Stimulated activated CD8-positive, alpha-beta memory T cell treated with anti-CD3 and anti-CD28 coated beads, Interleukin-4, amount 100 ng/mL, for 24 hours (primary cell): ENCODE measurements around the gene NDC80.
"Not testable (repeated sequence)": the region's sequence is repeated elsewhere in the genome, so short reads cannot be mapped to it uniquely, and the experiment has no call there.

Experiments used
- DNase-seq: peaks from one replicate; pipeline ENCODE4 v3.0.0-alpha.2; 2020; ENCODE audit warnings: low read depth

The NDC80 gene

DNA sequence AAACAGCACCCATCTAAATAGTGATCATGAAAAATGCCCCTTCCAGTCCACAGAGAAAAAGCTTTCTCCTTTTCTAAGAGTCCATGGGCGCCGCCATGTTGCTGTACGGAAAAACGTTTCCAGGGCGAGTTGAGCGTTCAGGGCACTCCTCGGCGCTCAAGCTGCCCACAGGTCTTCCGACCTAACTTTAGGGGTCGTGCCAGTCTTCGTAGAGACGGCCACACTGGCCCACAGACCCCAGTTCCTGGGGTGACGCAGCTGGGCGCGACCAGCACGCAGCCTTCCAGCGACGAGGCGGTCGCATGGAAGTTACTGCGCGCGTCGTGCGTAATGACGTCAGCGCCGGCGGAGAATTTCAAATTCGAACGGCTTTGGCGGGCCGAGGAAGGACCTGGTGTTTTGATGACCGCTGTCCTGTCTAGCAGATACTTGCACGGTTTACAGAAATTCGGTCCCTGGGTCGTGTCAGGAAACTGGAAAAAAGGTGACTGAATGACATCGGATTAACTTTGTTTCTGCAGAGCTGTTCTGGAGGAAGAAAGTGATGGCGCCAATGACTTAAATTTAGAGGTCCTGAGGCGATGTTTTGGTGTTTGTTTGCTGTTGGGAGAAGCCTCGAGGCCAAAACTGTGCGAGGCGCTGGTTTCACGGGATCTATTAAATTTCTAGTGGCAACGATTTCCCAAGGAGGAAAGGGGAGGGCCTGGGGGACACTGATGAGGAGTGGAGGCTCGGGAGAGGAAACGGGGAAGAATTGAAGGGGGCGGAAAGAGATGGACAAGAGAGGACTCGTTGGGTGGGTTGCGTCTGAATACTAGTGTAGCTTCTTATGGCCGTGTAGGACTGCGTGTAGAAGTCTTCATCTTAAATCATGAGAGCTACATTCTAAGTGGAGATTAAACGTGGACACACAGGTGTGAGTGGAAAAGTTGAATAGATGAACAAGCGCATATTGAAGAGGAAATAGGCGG lies at the start of gene NDC80, which contains the start of gene METTL4:
TSS of gene NDC80 (plus strand) at position 358 of the 971 bp plus-strand sequence. CDS start 1,429 bp downstream, outside the sequence.
TSS of gene METTL4 (minus strand) at position 306 of the 971 bp plus-strand sequence. CDS start 4,289 bp downstream, outside the sequence.
- DNase-seq, result peak; percentile 77

DNA sequence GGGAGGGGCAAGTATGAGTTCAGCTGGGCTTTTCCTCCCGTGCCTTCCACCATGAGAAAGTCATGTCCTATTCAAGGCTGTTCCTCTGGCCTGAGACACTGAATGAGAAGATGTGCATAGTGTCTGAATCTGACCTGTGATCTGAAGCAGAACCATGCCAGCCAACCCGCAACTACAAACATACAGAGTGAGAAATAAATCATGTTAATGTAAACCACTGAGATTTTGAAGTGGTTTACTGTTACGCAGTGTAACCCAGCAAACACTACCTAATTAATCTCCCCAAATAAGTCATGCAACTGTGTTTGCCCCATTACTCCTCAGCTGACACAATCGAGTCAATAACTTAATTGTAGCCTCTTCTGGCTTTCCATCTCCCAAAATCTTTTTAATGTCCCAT lies 49.2 kb upstream of the NDC80 start:
- DNase-seq, result no peak

DNA sequence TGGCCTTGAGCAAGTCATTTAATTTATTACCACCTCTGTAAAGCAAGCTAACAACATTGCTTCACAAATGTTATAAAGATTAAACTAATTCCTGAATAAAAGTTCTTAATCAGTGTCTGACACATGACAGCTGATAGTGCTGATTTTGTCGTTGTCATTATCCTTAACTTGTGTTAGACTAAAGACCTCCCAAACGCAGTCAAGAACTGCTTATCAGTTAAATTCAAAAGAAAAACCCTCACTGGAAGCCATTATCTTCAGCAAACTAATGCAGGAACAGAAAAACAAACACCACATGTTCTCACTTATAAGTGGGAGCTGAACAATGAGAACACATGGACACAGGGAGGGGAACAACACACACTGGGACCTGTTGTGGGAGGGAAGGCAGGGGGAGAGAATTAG lies 46.6 kb upstream of the NDC80 start:
- not testable (repeated sequence) for DNase-seq

DNA sequence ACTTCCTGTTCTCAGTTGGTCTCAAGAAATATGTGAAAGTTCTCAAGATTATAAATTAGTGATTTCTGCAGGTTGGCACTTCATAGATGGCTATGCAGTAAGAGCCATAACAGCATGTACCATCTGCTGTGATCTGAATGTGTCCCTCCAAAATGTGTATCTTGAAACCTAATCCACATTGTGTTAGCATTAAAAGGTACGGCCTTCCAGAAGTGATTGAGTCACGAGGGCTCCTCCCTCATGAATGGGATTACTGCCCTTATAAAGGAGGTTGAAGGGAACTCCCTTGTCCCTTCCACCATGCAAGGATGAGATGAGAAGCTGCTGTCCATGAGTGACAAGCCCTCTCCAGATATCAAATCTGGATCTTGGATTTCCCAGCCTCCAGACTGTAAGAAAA lies 45.0 kb upstream of the NDC80 start:
- no peak for DNase-seq

DNA sequence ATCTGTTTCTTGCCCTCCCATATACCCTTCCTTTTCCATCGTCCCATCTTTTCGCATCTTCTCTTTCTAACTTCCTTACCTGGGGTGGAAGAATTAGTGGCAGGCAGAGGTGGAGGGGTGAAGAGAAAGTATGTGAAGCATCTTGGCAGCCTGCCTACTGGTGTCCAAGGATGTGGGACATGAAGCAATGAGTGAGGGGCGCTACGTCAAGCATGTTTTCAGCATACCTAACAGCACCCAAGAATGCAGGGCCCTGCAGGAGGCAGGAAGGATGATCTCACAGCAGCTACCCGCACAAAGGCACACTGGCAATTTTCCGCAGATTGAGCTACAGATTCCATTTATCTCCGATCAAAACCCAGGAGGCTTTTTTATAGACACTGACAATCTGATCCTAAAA lies 42.2 kb upstream of the NDC80 start:
- no peak for DNase-seq

DNA sequence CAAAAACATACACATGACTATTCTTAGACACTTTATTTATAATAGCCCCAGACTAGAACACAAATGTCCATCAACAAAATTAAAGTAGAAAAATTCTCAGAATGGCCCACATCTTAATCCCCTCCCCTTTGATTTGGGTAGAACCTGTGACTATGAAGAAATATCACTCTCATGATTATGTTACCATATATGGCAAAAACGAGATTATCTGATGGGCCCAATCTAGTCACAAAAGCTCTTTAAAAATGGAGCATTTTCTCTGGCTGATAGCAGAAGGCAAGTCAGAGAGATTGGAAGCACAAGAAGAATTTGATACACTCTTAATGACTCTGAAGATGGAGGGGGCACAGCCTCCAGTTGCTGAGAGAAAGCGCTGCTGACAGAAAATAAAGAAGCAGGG lies 39.6 kb upstream of the NDC80 start:
- DNase-seq, result no peak

DNA sequence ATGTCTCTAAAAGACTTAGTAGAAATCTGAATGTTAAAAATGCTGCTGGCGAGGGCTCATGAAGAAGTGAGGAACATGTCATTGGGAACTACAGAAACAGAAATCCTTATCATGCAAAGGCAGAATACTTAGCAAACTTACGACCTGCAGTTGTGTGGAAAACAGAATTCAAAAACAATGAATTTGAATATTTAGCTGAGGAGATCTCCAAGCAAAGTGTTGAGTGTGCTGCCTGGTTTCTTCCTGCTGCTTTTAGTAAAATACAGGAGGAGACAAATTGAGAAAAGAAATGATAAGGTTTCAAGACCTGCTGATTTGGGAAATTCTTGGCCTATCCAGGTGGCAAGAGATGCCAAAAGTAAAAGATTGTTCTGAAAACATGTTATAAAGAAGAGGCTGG lies 38.6 kb upstream of the NDC80 start:
- no peak for DNase-seq

DNA sequence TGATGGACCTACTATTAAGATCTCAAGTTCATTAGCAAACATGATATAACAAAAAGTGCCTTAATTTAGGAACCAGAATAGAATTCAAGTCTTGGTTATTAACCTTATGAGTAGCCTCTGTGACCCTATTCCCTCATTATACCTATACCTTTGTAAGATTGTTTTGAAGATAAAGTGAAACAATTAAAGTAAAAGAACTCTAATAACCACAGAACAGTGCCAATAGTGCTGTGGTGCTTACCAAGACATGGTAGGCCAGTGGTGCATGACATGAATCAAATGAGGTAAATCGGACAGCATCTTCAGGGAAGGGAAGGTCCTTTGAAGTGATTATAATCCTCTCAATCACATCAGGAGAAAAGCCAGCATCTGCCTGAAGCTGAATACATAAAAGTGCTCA lies 36.5 kb upstream of the NDC80 start:
- DNase-seq, result no peak

DNA sequence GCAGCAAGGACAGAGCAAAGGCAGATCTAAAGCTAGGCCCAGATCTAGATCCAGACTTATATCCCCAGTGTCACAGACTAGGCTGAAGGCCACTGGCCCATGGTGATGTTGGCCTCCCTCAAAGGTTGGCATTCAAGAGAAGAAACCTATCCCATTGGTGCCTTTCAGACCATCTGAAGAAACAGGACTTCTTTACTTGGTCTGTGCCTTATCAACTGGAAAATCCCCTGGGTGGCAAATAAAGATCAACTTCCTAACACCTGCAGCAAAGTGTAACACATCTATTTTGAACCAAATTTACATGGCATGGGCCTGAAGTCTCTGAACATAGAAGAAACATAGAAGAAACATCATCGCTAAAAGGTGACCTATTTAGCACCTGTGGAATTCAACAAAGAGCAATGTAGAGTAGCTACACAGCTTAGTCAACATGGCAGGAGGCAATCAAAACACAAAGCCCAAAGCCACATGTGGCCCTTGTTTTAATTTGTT lies 35.9 kb upstream of the NDC80 start:
- no peak for DNase-seq

DNA sequence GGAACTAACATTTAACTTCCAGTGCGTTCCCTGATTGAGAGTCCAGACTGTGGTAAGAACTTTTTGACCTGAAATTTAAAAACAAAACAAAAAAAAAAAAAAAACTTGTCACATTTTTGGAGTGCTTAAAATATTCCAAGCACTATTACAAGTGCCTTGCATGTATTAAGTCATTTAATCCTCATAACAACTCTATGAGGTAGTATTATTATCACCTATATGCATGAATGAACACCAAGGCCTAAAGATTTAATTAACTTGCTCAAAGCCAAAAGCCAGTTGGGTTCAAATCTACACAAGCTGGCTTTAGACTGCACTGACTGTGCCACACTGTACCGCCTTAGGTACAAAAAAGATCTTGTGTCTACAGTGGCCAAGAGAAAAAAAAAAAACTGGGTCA lies 35.3 kb upstream of the NDC80 start:
- no peak for DNase-seq

DNA sequence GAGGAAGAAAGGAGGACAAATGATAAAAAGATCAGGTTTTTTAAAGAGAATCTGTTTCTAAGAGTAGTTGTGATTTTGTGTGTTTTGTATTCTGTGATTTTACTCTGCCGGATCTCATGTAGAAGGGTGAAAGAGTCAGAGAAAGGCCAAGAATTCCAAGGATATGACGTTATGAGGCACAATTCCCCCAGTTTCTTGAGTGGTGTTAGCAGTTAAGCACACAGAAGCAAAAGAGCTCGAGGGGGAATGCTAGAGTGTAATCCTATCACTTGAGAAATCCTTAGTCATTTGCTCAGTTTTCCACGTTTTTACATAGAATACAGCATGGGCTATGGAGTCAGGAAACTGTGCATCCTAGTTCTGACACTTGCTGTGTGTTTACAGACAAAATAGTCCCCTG lies 34.9 kb upstream of the NDC80 start:
- no peak for DNase-seq

DNA sequence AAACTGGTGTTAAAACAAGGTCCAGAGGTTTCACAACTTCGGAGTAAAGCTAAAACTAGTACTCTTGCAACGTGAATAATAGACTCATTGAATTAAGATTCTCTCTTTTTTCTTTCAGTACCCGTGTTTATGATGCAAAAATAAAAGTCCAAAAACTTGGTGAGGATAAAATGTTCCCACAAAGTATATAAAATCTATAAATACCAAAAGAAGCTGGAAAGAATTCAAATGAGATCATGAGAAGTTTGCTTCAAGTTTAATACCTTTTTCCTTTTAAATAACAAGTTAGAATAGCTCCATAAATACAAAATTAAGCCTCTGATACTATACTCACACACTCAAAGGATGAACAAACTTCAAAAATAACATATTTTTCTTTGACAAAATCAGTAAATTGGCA lies 34.1 kb upstream of the NDC80 start:
- DNase-seq, result no peak

DNA sequence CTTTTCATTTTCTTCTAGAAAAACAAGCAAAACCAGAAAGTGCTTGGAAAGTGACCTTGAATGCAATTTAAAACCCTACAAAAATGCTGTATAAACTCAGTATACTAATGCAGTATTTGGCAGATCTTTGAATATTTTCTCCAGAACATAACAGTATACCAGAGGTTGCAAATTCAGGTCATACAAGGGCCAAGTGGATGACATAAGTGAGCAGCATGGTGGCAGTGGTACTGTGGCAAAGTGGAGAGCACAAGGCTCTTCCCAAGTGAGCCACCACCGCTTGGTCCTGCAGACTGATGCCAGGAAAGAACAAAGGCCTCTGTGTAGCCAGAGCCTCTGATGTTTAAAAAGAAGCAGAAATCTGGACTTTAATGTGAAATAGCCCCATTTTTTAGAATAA lies 33.1 kb upstream of the NDC80 start:
- DNase-seq, result no peak

DNA sequence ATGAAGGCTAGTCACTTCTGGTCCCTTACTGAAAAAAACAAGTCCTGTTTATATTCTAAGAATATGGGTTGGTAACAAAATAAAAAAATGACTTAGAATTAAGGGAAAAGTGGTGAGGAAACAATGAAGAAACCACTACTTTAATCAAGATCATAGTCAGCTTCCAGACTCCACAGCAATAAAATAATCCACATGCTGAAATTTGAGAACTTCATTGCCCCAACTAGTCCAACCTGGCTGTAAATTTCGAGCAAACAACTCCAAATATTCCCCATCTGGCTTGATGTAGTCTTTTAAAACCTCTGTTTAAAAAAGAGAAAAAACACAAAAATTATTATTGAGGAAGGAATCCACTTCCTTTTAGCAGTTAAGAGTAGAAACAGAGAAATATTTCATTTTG lies 32.5 kb upstream of the NDC80 start:
- no peak for DNase-seq

DNA sequence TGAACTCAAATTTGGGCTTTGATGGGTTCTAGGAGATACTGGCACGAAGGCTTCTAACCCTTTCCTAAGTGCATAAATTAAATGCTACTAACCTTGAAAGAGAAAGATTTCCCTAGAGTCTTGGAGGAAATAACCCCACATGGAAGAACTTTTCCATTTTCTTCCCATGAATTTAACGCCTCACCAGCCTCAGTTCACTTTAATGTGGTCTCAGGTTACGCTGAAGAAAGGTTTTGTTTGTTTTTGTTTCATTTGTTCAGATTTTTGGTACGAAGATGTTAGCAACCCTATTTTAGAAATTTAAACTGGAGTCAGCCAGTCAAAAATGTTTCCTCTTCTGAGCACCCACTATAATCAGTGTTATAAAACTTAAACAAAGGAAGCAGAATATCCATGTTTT lies 30.8 kb upstream of the NDC80 start:
- no peak for DNase-seq

DNA sequence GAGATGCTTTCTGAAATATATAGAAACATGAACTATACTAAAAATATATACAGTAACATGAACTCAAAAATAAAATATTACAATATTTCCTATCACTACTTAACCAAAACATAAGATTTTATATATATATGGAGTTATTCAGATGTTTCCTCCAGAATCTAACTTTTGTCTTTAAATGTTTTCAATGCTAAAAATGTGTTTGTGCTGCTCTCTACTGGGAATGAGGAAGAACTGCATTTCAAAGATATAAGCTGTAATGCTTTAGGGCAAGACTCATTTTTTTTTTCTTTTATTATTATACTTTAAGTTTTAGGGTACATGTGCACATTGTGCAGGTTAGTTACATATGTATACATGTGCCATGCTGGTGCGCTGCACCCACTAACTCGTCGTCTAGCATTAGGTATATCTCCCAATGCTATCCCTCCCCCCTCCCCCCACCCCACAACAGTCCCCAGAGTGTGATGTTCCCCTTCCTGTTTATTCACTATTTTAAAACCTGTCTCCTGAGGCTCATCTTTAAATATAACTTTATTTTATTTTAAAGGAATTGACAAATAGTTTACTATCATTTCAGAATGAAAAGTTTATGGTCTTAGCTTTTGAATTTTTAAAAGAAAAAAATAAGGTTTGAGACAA lies 29.3 kb upstream of the NDC80 start:
- DNase-seq, result not testable (repeated sequence)

DNA sequence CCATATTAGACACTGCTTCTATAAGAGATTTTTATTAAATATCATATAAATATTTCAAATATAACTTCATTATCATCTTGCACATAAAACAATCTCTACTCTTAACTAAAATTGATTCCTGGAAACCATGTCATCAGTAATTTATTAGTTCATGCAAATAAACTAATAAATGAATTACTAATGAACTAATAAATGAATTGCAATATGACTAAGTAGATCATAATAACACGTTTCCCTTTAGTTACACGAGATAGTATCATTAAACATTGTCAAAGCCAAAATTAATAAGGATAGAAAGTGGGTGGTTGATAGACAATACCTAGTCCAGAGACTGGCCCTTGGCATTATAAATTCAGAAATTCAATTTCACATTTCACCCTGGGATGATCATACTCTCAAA lies 26.2 kb upstream of the NDC80 start:
- DNase-seq, result no peak

DNA sequence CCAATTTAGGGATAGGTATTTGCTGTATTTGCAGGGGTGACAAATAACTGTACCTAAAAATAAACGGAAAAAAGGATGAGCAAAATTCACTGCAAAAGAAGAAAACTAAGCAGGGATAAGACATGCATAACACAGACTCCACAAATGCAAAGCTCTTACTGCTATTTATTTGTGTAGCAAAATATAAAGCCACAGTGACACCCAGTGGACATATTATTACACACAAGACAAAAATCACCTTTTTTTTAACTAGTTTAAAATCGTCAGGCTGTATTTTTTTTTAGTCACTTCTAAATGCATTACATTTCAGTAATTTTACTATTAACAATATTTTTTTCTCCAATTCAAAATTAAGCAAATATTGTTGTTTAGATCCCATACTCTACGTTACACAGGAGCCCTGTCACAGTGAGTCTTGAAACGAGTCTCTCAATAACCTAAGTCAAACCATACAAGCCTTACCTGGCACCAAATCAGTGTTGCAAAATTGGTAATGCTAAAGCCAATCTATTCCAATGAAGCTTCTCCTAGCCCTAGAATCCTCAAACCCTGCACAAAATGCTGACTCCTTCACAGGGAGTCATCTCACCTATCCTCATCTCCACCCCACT lies 23.8 kb upstream of the NDC80 start:
- DNase-seq, result no peak

DNA sequence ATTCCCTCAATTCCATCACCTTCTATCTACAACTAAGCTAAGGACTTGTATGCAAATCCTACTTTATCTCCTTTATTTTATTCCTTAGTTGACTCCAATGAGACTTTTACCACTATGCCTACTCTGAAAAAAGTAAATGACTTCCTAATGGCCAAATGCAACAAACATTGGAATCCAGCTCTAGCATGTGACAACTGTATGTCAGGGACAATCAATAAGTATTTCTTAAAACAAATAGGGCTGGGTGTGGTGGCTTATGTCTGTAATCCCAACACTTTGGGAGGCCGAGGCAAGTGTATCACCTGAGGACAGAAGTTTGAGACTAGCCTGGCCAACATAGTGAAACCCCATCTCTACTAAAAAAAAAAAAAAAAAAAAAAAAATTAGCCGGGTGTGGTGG lies 21.9 kb upstream of the NDC80 start:
- DNase-seq, result no peak

DNA sequence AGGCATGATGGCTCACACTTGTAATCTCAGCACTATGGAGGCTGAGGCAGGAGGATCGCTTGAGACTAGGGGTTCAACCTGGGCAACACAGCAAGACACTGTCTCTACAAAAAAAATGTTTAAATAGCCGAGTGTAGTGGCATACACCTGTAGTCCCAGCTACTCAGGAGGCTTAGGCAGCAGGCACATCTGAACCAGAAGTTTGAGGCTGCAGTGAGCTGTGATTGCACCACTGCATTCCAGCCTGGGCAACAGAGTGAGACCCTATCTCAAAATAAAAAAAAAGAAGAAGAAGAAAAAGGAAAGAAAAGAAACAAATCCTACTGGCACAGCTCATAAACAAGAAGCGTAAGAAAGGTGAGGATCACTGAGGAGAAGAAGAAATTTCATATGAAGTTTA lies 19.9 kb upstream of the NDC80 start:
- no peak for DNase-seq

DNA sequence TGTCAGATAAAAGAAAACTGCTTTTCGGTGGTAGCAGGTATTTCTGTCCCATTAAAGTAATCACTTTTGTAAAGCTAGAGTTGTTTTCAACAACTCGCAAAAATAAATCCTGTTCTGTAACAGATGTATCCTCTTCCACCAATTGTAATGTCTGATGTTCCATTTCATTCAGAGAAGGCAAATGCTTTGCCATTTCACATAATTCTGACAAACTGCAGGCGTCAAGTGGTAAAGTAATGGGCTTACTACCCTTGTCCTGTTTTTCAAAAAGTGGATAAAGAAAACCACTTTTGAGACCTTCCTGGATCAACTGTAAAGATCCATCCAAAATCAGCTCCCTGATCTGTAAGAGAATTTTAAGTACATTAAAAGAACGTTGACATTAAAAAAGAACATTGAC lies 16.7 kb upstream of the NDC80 start:
- no peak for DNase-seq

DNA sequence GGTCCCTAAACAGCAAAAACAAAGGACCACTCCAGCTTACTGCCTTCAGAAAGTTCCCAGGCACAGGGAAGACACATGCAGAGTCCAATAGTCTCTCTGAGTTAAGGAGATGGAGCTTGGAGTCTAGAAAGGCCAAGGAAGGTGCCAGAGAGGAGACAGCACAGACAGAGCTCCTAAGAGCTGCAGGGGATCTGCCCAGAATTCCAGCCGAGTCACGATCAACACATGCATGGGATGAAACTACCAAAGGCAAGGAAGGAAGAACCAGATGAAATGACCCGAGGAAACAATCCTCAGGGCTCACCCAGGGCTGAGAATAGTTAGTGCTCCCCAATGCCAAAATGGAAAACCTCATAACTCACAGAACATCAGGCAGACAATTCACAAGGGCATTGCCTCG lies 15.5 kb upstream of the NDC80 start:
- DNase-seq, result no peak

DNA sequence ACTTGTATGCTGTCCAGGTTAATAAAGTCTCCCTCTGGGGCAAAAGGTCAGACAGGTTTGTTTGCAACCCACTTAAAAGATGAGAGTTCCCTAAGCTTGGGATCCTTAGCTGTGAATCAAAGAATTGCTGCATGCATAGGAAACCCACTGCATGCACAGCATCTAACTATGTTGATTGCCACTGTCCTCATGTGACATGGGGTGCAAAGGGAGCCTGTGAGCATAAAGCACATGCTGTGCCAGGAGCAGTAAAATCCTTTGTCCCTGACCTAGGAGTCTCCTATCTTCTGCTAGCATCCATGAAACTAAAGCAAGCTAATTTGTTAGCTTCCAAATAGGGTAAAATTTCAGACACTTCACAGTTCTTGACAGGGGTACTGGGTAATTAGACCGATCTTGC lies 13.8 kb upstream of the NDC80 start:
- no peak for DNase-seq
